SU-DHL-6 (cell line): ENCODE measurements around the gene NKX1-2.

Experiments
- EZH2phosphoT487 ChIP-seq: fragments of 200-600 bp; sonication (generic), shearing (Covaris generic); conservative IDR thresholded peaks from 2 replicates; pipeline ENCODE4 v1.6.1; 2018; ENCODE audit warnings: mild to moderate bottlenecking, antibody characterized with exemption, low read length, moderate library complexity, mixed read lengths
- TF ChIP-seq, protein P1 (sequence below): fragments of 200-600 bp; sonication (generic); IDR thresholded peaks from one replicate; pipeline ENCODE4 v1.5.1; 2017; ENCODE audit warnings: antibody characterized with exemption, mild to moderate bottlenecking, low read length, moderate library complexity; ENCODE audit not compliant: insufficient read depth, poor library complexity, severe bottlenecking

GRCh38 chr10:124477614-124478363 is 28.0 kb upstream of the NKX1-2 start:
- TF ChIP-seq, protein P1, sequence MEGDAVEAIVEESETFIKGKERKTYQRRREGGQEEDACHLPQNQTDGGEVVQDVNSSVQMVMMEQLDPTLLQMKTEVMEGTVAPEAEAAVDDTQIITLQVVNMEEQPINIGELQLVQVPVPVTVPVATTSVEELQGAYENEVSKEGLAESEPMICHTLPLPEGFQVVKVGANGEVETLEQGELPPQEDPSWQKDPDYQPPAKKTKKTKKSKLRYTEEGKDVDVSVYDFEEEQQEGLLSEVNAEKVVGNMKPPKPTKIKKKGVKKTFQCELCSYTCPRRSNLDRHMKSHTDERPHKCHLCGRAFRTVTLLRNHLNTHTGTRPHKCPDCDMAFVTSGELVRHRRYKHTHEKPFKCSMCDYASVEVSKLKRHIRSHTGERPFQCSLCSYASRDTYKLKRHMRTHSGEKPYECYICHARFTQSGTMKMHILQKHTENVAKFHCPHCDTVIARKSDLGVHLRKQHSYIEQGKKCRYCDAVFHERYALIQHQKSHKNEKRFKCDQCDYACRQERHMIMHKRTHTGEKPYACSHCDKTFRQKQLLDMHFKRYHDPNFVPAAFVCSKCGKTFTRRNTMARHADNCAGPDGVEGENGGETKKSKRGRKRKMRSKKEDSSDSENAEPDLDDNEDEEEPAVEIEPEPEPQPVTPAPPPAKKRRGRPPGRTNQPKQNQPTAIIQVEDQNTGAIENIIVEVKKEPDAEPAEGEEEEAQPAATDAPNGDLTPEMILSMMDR: no peak
- TF ChIP-seq EZH2phosphoT487: no peak
